K562 (cell line): ENCODE results near the gene SLC66A3. TPM values are rescaled to one million over a fixed set of nuclear protein-coding genes. Genes with fewer than 3 reads are reported as not detected.
A peak's percentile ranks its signal among the peaks of the same experiment; 100 is the strongest.

Source experiments
- ATAC-seq: fragments of 200-7000 bp; cut with Tn5 transposase; 3 replicates; pipeline ENCODE4 v1.9.1; 2020; ENCODE audit warnings: moderate library complexity
- BruUV-seq: library from RNA; stranded (reverse); fragments of 400-500 nt; replicated peaks from 2 replicates; lab custom pipeline; 2021; lab: Mats Ljungman, UMichigan
- CTCF ChIA-PET: fragments of 300-600 bp; formaldehyde crosslinking; extraction: SDS; loops from one replicate; lab custom pipeline; 2021; ENCODE audit warnings: low intra/inter-chr PET ratio; lab: Yijun Ruan, JAX
- POLR2A ChIA-PET: fragments of 300-600, 350-650 bp; sonication (Branson Sonifier 250); formaldehyde crosslinking; extraction: SDS; loops from one replicate; lab custom pipeline; 2021; ENCODE audit warnings: antibody characterized with exemption, inconsistent platforms; lab: Yijun Ruan, JAX
- DNase-seq, 4 experiments: peaks; one replicate each; pipeline versions ENCODE4 v3.0.0 to v3.0.0-alpha.2; 2011 to 2018; ENCODE audit warnings: low spot score in 3 of 4, mixed read lengths in 3 of 4; ENCODE audit errors: extremely low read depth in 1 of 4
- FAIRE-seq: peaks from 2 replicates; lab custom pipeline; 2011; peaks lifted over from hg19 to GRCh38; lab: Jason Lieb, UNC
- H2AFZ ChIP-seq: 2 replicates; pipeline ENCODE4 v1.6.0; 2011; ENCODE audit warnings: low read depth, low read length, control low read depth, inconsistent platforms
- H3K27ac ChIP-seq: fragments of 200-600 bp; 3 replicates; pipeline ENCODE4 v1.8.0; 2011; ENCODE audit warnings: low read depth, mild to moderate bottlenecking, control low read depth, inconsistent platforms, low read length, moderate library complexity, mixed read lengths; ENCODE audit errors: extremely low read depth
- H3K27me3 ChIP-seq, 2 experiments: fragments of 300-600 bp in 1 of 2; 2 replicates in 1 of 2; 3 replicates in 1 of 2; pipeline versions ENCODE4 v1.6.0 to v1.8.0; 2011; ENCODE audit warnings: inconsistent platforms in 2 of 2, low read length in 2 of 2, mild to moderate bottlenecking in 1 of 2, mixed read lengths in 1 of 2, moderate library complexity in 1 of 2; ENCODE audit not compliant: control insufficient read depth in 2 of 2, insufficient read depth in 2 of 2
- H3K36me3 ChIP-seq: fragments of 300-600 bp; 3 replicates; pipeline ENCODE4 v1.8.0; 2011; ENCODE audit warnings: mild to moderate bottlenecking, low read length, inconsistent platforms; ENCODE audit not compliant: control insufficient read depth, insufficient read depth
- H3K4me1 ChIP-seq, 2 experiments: fragments of 200-600 bp in 1 of 2; replicated peaks in 1 of 2; 2 replicates in 1 of 2; 3 replicates in 1 of 2; pipeline versions ENCODE4 v1.5.1 to v1.8.0; 2011; ENCODE audit warnings: inconsistent platforms in 2 of 2, low read length in 2 of 2, mild to moderate bottlenecking in 1 of 2, mixed read lengths in 1 of 2, moderate library complexity in 1 of 2; ENCODE audit not compliant: control insufficient read depth in 2 of 2, insufficient read depth in 2 of 2
- H3K4me2 ChIP-seq: 2 replicates; pipeline ENCODE4 v1.6.1; 2011; ENCODE audit warnings: low read length, control low read depth, inconsistent platforms, mixed read lengths; ENCODE audit not compliant: insufficient read depth
- H3K4me3 ChIP-seq: fragments of 200-600 bp; sonication (generic), shearing (Covaris generic); 2 replicates; pipeline ENCODE4 v1.5.1; 2016; ENCODE audit warnings: control low read depth, inconsistent platforms
- H3K79me2 ChIP-seq: fragments of 200-600 bp; 3 replicates; pipeline ENCODE4 v1.8.0; 2011; ENCODE audit warnings: low read length, inconsistent platforms; ENCODE audit not compliant: control insufficient read depth, insufficient read depth
- H3K9ac ChIP-seq, 2 experiments: 2 replicates each; pipeline versions ENCODE4 v1.6.0 to v1.6.1; 2011; ENCODE audit warnings: low read depth in 2 of 2, low read length in 2 of 2, control low read depth in 1 of 2, inconsistent platforms in 1 of 2, mild to moderate bottlenecking in 1 of 2, mixed read lengths in 1 of 2; ENCODE audit not compliant: insufficient read depth in 1 of 2
- H3K9me1 ChIP-seq: one replicate; pipeline ENCODE4 v1.6.0; 2011; ENCODE audit warnings: inconsistent platforms, mild to moderate bottlenecking, low read length, moderate library complexity; ENCODE audit not compliant: control insufficient read depth, insufficient read depth
- H3K9me3 ChIP-seq: replicated peaks from 2 replicates; pipeline ENCODE4 v1.5.1; 2011; ENCODE audit warnings: low read depth, low read length, inconsistent platforms; ENCODE audit not compliant: control insufficient read depth, insufficient read depth
- H4K20me1 ChIP-seq: replicated peaks from 2 replicates; pipeline ENCODE4 v1.6.1; 2011; ENCODE audit warnings: low read length, inconsistent platforms, mixed read lengths; ENCODE audit not compliant: control insufficient read depth, insufficient read depth
- HES1 ChIP-seq: fragments of 450-650 bp; IDR thresholded peaks from 2 replicates; pipeline ENCODE4 v1.6.1; 2016; ENCODE audit warnings: low read depth, mild to moderate bottlenecking, moderate library complexity
- HNRNPL ChIP-seq: fragments of 200-400 bp; formaldehyde crosslinking; IDR thresholded peaks from 2 replicates; pipeline ENCODE4 v1.6.1; 2017; ENCODE audit warnings: low read depth, mild to moderate bottlenecking, low read length
- RFX5 ChIP-seq: IDR thresholded peaks from 2 replicates; pipeline ENCODE4 v1.6.1; 2011; ENCODE audit warnings: low read depth, mild to moderate bottlenecking, improper control_type of control experiment, low read length
- ZNF717 ChIP-seq: fragments of 250-450 bp; sonication (Bioruptor Pico); IDR thresholded peaks from 2 replicates; pipeline ENCODE4 v1.5.0; 2021
- WGBS: fragments of 100-300 bp; shearing (Covaris generic); methylation state at CpG from one replicate; pipeline ENCODE4 v1.1.6; 2016; ENCODE audit warnings: low coverage, mixed read lengths; ENCODE audit not compliant: insufficient coverage; ENCODE audit errors: missing lambda C conversion rate; 5-methylcytosine and 5-hydroxymethylcytosine counted together
- in situ Hi-C: fragments of 300-500 bp; cut with MboI; formaldehyde crosslinking; loops from 4 replicates; pipeline ENCODE4 v1.15.0; 2018; ENCODE audit warnings: inconsistent platforms, mixed read lengths
- intact Hi-C: fragments of 100-400 bp; cut with micrococcal nuclease; formaldehyde crosslinking; loops from 2 replicates; pipeline ENCODE4 v1.14.2; 2022
- polyA plus RNA-seq, 8 experiments: library from polyadenylated mRNA; depleted of rRNA in 4 of 8; stranded (reverse) in 5 of 8; unstranded in 3 of 8; fragments of >200 nt; fragmentation: Nextera tagmentation in 2 of 8; fragmentation: Illumina TruSeq in 1 of 8; extraction: Ambion mirVana in 2 of 8; extraction: Trizol in 1 of 8; gene quantifications; 2 replicates each; pipeline versions ENCODE4 v1.2.1 to v1.2.3, GENCODE V29; 2011 to 2014; ENCODE audit warnings: inconsistent platforms in 1 of 8, missing spikeins in 1 of 8
- total RNA-seq, 7 experiments: library from RNA; depleted of rRNA in 6 of 7; stranded (reverse); fragments of >200 nt in 6 of 7; fragmentation: Illumina TruSeq in 2 of 7; extraction: Trizol in 2 of 7; gene quantifications; 2 replicates each; pipeline versions ENCODE4 v1.2.1 to v1.2.3, GENCODE V29; 2011 to 2021; ENCODE audit warnings: low replicate concordance in 1 of 7
- TF ChIP-seq, protein P1 (sequence below): fragments of 200-800 bp; sonication (Bioruptor generic); IDR thresholded peaks from 2 replicates; pipeline ENCODE4 v1.6.1; 2016; ENCODE audit warnings: missing genetic modification characterization, missing compliant biosample characterization
- TF ChIP-seq, protein P2 (sequence below): sonication (generic); formaldehyde crosslinking; IDR thresholded peaks from 2 replicates; pipeline ENCODE4 v1.4.0; 2020; ENCODE audit warnings: mild to moderate bottlenecking, missing genetic modification reagents

Gene SLC66A3
- total and polyA plus RNA-seq, 9 of the 15 experiments (the other 6 are each of a cell fraction or from before 2014, with no cell fraction given): 2.8 to 30.0 (median 9.1) TPM

GRCh38 chr2:11160256-11160655, 5.0 kb downstream of the SLC66A3 start (continued):
- TF ChIP-seq, protein P1, sequence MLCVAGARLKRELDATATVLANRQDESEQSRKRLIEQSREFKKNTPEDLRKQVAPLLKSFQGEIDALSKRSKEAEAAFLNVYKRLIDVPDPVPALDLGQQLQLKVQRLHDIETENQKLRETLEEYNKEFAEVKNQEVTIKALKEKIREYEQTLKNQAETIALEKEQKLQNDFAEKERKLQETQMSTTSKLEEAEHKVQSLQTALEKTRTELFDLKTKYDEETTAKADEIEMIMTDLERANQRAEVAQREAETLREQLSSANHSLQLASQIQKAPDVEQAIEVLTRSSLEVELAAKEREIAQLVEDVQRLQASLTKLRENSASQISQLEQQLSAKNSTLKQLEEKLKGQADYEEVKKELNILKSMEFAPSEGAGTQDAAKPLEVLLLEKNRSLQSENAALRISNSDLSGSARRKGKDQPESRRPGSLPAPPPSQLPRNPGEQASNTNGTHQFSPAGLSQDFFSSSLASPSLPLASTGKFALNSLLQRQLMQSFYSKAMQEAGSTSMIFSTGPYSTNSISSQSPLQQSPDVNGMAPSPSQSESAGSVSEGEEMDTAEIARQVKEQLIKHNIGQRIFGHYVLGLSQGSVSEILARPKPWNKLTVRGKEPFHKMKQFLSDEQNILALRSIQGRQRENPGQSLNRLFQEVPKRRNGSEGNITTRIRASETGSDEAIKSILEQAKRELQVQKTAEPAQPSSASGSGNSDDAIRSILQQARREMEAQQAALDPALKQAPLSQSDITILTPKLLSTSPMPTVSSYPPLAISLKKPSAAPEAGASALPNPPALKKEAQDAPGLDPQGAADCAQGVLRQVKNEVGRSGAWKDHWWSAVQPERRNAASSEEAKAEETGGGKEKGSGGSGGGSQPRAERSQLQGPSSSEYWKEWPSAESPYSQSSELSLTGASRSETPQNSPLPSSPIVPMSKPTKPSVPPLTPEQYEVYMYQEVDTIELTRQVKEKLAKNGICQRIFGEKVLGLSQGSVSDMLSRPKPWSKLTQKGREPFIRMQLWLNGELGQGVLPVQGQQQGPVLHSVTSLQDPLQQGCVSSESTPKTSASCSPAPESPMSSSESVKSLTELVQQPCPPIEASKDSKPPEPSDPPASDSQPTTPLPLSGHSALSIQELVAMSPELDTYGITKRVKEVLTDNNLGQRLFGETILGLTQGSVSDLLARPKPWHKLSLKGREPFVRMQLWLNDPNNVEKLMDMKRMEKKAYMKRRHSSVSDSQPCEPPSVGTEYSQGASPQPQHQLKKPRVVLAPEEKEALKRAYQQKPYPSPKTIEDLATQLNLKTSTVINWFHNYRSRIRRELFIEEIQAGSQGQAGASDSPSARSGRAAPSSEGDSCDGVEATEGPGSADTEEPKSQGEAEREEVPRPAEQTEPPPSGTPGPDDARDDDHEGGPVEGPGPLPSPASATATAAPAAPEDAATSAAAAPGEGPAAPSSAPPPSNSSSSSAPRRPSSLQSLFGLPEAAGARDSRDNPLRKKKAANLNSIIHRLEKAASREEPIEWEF (CRISPR knock-in tag): no peak
- TF ChIP-seq ZNF717: no peak
- no peak for TF ChIP-seq RFX5
- TF ChIP-seq HNRNPL: no peak

GRCh38 chr2:11160731-11161455, 5.6 kb downstream of the SLC66A3 start:
- no peak for TF ChIP-seq HES1
- TF ChIP-seq, protein P2, sequence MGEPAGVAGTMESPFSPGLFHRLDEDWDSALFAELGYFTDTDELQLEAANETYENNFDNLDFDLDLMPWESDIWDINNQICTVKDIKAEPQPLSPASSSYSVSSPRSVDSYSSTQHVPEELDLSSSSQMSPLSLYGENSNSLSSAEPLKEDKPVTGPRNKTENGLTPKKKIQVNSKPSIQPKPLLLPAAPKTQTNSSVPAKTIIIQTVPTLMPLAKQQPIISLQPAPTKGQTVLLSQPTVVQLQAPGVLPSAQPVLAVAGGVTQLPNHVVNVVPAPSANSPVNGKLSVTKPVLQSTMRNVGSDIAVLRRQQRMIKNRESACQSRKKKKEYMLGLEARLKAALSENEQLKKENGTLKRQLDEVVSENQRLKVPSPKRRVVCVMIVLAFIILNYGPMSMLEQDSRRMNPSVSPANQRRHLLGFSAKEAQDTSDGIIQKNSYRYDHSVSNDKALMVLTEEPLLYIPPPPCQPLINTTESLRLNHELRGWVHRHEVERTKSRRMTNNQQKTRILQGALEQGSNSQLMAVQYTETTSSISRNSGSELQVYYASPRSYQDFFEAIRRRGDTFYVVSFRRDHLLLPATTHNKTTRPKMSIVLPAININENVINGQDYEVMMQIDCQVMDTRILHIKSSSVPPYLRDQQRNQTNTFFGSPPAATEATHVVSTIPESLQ (CRISPR knock-in tag): no peak
- TF ChIP-seq, all 486 proteins: peak for 0
- in situ Hi-C loops (no loop called here), intact Hi-C loops (no loop called here)
- WGBS: 53% methylated on average over 13 of the region's 15 CpGs
- DNase-seq (no peak), FAIRE-seq (peak; percentile 59), ATAC-seq (no peak)
- H3K4me1 ChIP-seq: peaks cover 4 to 28% of the 10 kb centered on the region in 2 experiments; a peak in 4 of 5 replicates
- ChIA-PET CTCF (interaction anchor here (0.5 kb wide), 1 partner anchor 10 kb away, joined by 4 read pairs; no protein-coding TSS in a partner anchor), POLR2A (no interaction called here)
- no peaks in the 10 kb centered on the region for H3K27me3 ChIP-seq
- H3K9me1 ChIP-seq: peaks cover 2% of the 10 kb centered on the region
- no peak overlapping the region for H3K4me3 ChIP-seq
- BruUV-seq: no TSS peak
- no peaks in the 10 kb centered on the region for H3K36me3 ChIP-seq
- no peak overlapping the region for H3K4me2 ChIP-seq
- H3K9me3 ChIP-seq: no peaks in the 10 kb centered on the region
- no peak overlapping the region for H3K9ac ChIP-seq
- no peaks in the 10 kb centered on the region for H4K20me1 ChIP-seq
- H3K79me2 ChIP-seq: no peaks in the 10 kb centered on the region
- H3K27ac ChIP-seq: no peak overlapping the region
- no peak overlapping the region for H2AFZ ChIP-seq
